Smooth muscle cell (in vitro differentiated cells): ENCODE measurements around the gene PROKR2. TPM values are rescaled to one million over a fixed set of nuclear protein-coding genes. Genes with fewer than 3 reads are reported as not detected.

ENCODE experiments used
- DNase-seq: peaks from one replicate; lab custom pipeline; 2025; ENCODE audit not compliant: unreplicated experiment; lab: John Stamatoyannopoulos, UW
- H2AFZ ChIP-seq: fragments of 200-600 bp; sonication (generic); 2 replicates; pipeline ENCODE4 v1.6.0; 2016; ENCODE audit warnings: antibody characterized with exemption, low read depth, mild to moderate bottlenecking
- H3F3A ChIP-seq: fragments of 200-600 bp; sonication (generic); 2 replicates; pipeline ENCODE4 v1.6.0; 2017; ENCODE audit warnings: antibody characterized with exemption, low read depth
- H3K27ac ChIP-seq: fragments of 200-600 bp; sonication (generic); 2 replicates; pipeline ENCODE4 v1.5.1; 2016; ENCODE audit warnings: low read depth, mild to moderate bottlenecking
- H3K27me3 ChIP-seq: fragments of 200-600 bp; sonication (generic); 2 replicates; pipeline ENCODE4 v1.6.1; 2016; ENCODE audit warnings: low read depth, mild to moderate bottlenecking
- H3K36me3 ChIP-seq: fragments of 200-600 bp; sonication (generic); 2 replicates; pipeline ENCODE4 v1.5.1; 2016; ENCODE audit warnings: low read depth
- H3K4me1 ChIP-seq: fragments of 200-600 bp; sonication (generic); 2 replicates; pipeline ENCODE4 v1.5.1; 2016; ENCODE audit warnings: low read depth
- H3K4me2 ChIP-seq: fragments of 200-600 bp; sonication (generic); 2 replicates; pipeline ENCODE4 v1.6.0; 2016; ENCODE audit warnings: mild to moderate bottlenecking
- H3K4me3 ChIP-seq: fragments of 200-600 bp; sonication (generic); 2 replicates; pipeline ENCODE4 v1.5.1; 2016; ENCODE audit warnings: mild to moderate bottlenecking
- H3K79me2 ChIP-seq: fragments of 200-600 bp; sonication (generic); 2 replicates; pipeline ENCODE4 v1.6.0; 2016; ENCODE audit warnings: low read depth, mild to moderate bottlenecking
- H3K9ac ChIP-seq: fragments of 200-600 bp; sonication (generic); 2 replicates; pipeline ENCODE4 v1.6.0; 2016; ENCODE audit warnings: low read depth
- H3K9me3 ChIP-seq: fragments of 200-600 bp; sonication (generic); replicated peaks from 2 replicates; pipeline ENCODE4 v1.5.1; 2016; ENCODE audit warnings: low read depth
- H4K20me1 ChIP-seq: fragments of 200-600 bp; sonication (generic); 2 replicates; pipeline ENCODE4 v1.6.0; 2016; ENCODE audit warnings: low read depth
- WGBS: methylation state at CpG from one replicate; pipeline ENCODE4 v1.1.7; 2016; ENCODE audit warnings: low lambda C conversion rate; 5-methylcytosine and 5-hydroxymethylcytosine counted together
- polyA plus RNA-seq: library from polyadenylated mRNA; unstranded; fragments of >200 nt; fragmentation: Nextera tagmentation; extraction: Ambion mirVana; gene quantifications from 2 replicates; pipeline ENCODE4 v1.2.1, GENCODE V29; 2016
- total RNA-seq: library from RNA; depleted of rRNA; stranded (reverse); fragments of >200 nt; gene quantifications from 2 replicates; pipeline ENCODE4 v1.2.3, GENCODE V29; 2014
- TF ChIP-seq, protein P1 (sequence below): fragments of 200-600 bp; sonication (generic); IDR thresholded peaks from 2 replicates; pipeline ENCODE4 v1.5.1; 2017; ENCODE audit warnings: borderline replicate concordance, mild to moderate bottlenecking, antibody characterized with exemption; ENCODE audit not compliant: insufficient read depth, poor library complexity, severe bottlenecking

Gene PROKR2
- total and polyA plus RNA-seq, 2 experiments from 2014 or later = not detected

DNA sequence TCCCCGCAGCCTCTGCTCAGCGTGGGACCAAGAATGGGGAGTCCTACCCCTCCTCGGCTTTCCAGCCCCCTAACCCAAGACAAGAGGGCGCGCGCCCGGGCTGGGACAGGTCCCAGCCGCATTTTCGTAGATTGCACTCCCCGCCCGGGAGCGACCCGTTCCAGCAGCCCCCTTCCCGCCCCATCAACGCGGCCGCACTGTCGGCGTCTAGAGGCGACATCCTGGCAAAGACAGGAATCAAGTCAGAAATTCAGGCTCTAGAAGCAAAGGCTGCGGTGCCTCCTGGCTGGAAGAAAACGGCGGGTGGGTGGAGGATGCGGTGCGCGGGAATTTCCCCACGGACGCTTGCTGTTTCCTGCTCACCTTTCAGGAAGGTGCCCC lies 957 bp downstream of the PROKR2 start:
- 3% methylated on average over 28 of the region's 28 CpGs for WGBS
- H3K27me3 ChIP-seq = peaks cover 71% of the 10 kb centered on the region
- TF ChIP-seq, protein P1, sequence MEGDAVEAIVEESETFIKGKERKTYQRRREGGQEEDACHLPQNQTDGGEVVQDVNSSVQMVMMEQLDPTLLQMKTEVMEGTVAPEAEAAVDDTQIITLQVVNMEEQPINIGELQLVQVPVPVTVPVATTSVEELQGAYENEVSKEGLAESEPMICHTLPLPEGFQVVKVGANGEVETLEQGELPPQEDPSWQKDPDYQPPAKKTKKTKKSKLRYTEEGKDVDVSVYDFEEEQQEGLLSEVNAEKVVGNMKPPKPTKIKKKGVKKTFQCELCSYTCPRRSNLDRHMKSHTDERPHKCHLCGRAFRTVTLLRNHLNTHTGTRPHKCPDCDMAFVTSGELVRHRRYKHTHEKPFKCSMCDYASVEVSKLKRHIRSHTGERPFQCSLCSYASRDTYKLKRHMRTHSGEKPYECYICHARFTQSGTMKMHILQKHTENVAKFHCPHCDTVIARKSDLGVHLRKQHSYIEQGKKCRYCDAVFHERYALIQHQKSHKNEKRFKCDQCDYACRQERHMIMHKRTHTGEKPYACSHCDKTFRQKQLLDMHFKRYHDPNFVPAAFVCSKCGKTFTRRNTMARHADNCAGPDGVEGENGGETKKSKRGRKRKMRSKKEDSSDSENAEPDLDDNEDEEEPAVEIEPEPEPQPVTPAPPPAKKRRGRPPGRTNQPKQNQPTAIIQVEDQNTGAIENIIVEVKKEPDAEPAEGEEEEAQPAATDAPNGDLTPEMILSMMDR = no peak

DNA sequence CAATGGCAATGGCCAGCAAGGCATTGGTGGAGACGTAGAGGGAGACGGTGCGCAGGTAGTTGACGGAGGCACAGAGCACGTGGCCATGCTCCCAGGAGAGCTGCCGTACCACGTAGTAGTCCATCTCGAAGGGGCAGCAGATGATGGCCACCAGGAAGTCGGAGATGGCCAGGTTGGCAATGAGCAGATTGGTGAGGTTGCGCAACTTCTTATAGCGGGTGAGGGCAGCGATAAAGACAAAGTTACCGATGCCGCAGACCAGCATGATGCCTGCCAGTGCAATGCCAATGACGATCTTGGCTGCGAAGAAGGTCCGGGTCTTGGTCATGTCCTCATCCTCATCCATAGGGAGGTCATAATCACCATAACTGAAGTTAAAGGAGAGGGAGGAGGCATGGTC lies 2.8 kb downstream of the PROKR2 start:
- 92% methylated on average over 17 of the region's 17 CpGs for WGBS

More for the DNA sequence above, 957 bp downstream of the PROKR2 start:
- DNase-seq = no peak
- Histone ChIP-seq H3K9ac (no peak overlapping the region), H3K79me2 (no peaks in the 10 kb centered on the region), H3K4me2 (peak overlapping the region; percentile 83), H3K9me3 (no peaks in the 10 kb centered on the region), H3F3A (no peaks in the 10 kb centered on the region), H3K27ac (no peak overlapping the region), H3K4me1 (peaks cover 3% of the 10 kb centered on the region), H4K20me1 (no peaks in the 10 kb centered on the region), H3K4me3 (no peak overlapping the region), H3K36me3 (no peaks in the 10 kb centered on the region), H2AFZ (no peak overlapping the region)

DNA sequence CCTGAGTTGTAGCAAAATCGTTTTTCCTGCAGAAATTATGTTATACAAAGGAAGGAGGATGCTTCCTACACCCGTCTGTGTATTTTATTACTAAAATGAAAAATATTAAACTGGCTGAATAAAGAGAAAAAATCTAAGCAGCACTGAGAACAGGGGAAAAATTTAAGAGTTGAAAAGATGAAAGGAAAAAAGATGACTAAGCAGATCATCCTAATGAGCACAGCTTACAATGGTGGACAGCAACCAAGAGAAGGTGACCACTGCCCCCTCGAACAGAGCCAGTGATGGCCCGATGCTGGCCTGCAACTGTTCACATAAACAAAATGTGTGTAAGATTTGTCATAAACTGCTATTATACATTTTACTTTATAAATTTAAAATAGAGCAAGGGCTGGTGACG lies 4.2 kb downstream of the PROKR2 start:
- H3K79me2 ChIP-seq = no peaks in the 10 kb centered on the region
- H3K9me3 ChIP-seq = no peaks in the 10 kb centered on the region
- H3K4me3 ChIP-seq = no peak overlapping the region
- no peaks in the 10 kb centered on the region for H4K20me1 ChIP-seq
- H3K4me1 ChIP-seq = peaks cover 3% of the 10 kb centered on the region
- no peak overlapping the region for H3K27ac ChIP-seq
- no peak for DNase-seq
- 83% methylated on average over 5 of the region's 5 CpGs for WGBS
- H3K4me2 ChIP-seq = no peak overlapping the region
- H3K27me3 ChIP-seq = peaks cover 42% of the 10 kb centered on the region
- H2AFZ ChIP-seq = no peak overlapping the region
- no peaks in the 10 kb centered on the region for H3F3A ChIP-seq
- H3K36me3 ChIP-seq = no peaks in the 10 kb centered on the region
- TF ChIP-seq, protein P1 = no peak
- H3K9ac ChIP-seq = no peak overlapping the region

More for the DNA sequence above, 2.8 kb downstream of the PROKR2 start:
- TF ChIP-seq, protein P1 = no peak
- no peak overlapping the region for H3K27ac ChIP-seq
- no peaks in the 10 kb centered on the region for H3K9me3 ChIP-seq
- H3K36me3 ChIP-seq = no peaks in the 10 kb centered on the region
- H3K4me2 ChIP-seq = no peak overlapping the region
- H4K20me1 ChIP-seq = no peaks in the 10 kb centered on the region
- H3K4me3 ChIP-seq = no peak overlapping the region
- no peaks in the 10 kb centered on the region for H3K79me2 ChIP-seq
- no peak overlapping the region for H3K9ac ChIP-seq
- peaks cover 56% of the 10 kb centered on the region for H3K27me3 ChIP-seq
- no peak overlapping the region for H2AFZ ChIP-seq
- H3F3A ChIP-seq = no peaks in the 10 kb centered on the region
- H3K4me1 ChIP-seq = peaks cover 3% of the 10 kb centered on the region
- no peak for DNase-seq

DNA sequence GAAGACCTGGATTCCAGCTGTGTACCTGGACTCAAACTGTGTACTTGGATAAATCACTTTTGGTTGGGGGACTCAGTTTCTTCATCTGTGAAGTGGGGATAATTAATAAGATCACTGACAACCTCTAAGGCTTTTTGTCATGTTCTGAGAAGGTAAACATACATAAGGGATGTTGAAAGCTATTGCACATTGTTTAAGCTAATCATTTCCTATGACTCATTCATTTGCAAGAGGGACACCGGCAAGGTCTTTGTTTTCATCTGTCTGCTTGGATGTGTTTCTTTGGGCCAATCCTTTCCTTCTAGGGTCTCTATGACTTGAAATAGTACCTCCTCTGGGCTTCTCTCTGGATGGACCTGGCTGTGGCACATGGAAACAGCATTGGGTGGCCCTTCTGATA lies 6.8 kb downstream of the PROKR2 start:
- no peak overlapping the region for H3K27ac ChIP-seq
- TF ChIP-seq, protein P1 = no peak
- 91% methylated on average over 1 of the region's 1 CpG for WGBS
- no peaks in the 10 kb centered on the region for H3K79me2 ChIP-seq
- H4K20me1 ChIP-seq = no peaks in the 10 kb centered on the region
- H3K9ac ChIP-seq = no peak overlapping the region
- no peaks in the 10 kb centered on the region for H3K36me3 ChIP-seq
- H3K9me3 ChIP-seq = no peaks in the 10 kb centered on the region
- no peak overlapping the region for H3K4me2 ChIP-seq
- H3K4me3 ChIP-seq = no peak overlapping the region
- no peaks in the 10 kb centered on the region for H3K4me1 ChIP-seq
- no peak for DNase-seq
- H3K27me3 ChIP-seq = peaks cover 16% of the 10 kb centered on the region
- H2AFZ ChIP-seq = no peak overlapping the region
- no peaks in the 10 kb centered on the region for H3F3A ChIP-seq
